HEK293T (cell line): Measurements from ENCODE around the gene CWF19L2.

ENCODE experiments used
- BHLHE40 ChIP-seq: fragments of 450-650 bp; IDR thresholded peaks from 2 replicates; pipeline ENCODE4 v1.6.1; 2016; ENCODE audit warnings: mild to moderate bottlenecking, moderate library complexity, borderline replicate concordance
- ELF4 ChIP-seq: fragments of 450-650 bp; IDR thresholded peaks from 2 replicates; pipeline ENCODE4 v1.6.1; 2017; ENCODE audit warnings: antibody characterized with exemption
- FOXK2 ChIP-seq: fragments of 450-650 bp; IDR thresholded peaks from 2 replicates; pipeline ENCODE4 v1.6.1; 2016; ENCODE audit warnings: mild to moderate bottlenecking
- L3MBTL2 ChIP-seq: fragments of 450-650 bp; conservative IDR thresholded peaks from 2 replicates; pipeline ENCODE4 v1.6.1; 2016; ENCODE audit warnings: mild to moderate bottlenecking
- SP1 ChIP-seq: fragments of 450-650 bp; IDR thresholded peaks from 2 replicates; pipeline ENCODE4 v1.6.1; 2017
- SUZ12 ChIP-seq: fragments of 450-650 bp; IDR thresholded peaks from 2 replicates; pipeline ENCODE4 v1.6.1; 2016; ENCODE audit warnings: mild to moderate bottlenecking
- TARDBP ChIP-seq: fragments of 450-650 bp; IDR thresholded peaks from 2 replicates; pipeline ENCODE4 v1.6.1; 2016
- ZNF384 ChIP-seq: fragments of 450-650 bp; IDR thresholded peaks from 2 replicates; pipeline ENCODE4 v1.6.1; 2016
- TF ChIP-seq, protein P1 (sequence below): fragments of 450-650 bp; IDR thresholded peaks from 2 replicates; pipeline ENCODE4 v1.6.1; 2016

- TF ChIP-seq TARDBP, result no peak
- TF ChIP-seq SP1, result no peak
- no peak for TF ChIP-seq ZNF384
- TF ChIP-seq BHLHE40, result no peak
- TF ChIP-seq FOXK2, result no peak
- TF ChIP-seq ELF4, result no peak
- no peak for TF ChIP-seq SUZ12
- TF ChIP-seq L3MBTL2, result no peak
- TF ChIP-seq, protein P1, sequence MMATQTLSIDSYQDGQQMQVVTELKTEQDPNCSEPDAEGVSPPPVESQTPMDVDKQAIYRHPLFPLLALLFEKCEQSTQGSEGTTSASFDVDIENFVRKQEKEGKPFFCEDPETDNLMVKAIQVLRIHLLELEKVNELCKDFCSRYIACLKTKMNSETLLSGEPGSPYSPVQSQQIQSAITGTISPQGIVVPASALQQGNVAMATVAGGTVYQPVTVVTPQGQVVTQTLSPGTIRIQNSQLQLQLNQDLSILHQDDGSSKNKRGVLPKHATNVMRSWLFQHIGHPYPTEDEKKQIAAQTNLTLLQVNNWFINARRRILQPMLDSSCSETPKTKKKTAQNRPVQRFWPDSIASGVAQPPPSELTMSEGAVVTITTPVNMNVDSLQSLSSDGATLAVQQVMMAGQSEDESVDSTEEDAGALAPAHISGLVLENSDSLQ, result no peak
These were observed 48.8 kb downstream of the CWF19L2 start for GRCh38 chr11:107408762-107409211.
